ENCODE data around the gene MRPL38. TPM values are rescaled to one million over a fixed set of nuclear protein-coding genes. Genes with fewer than 3 reads are reported as not detected.

MRPL38 gene
- total RNA-seq, 1 donor from 2014 or later: 65.6 TPM

DNA sequence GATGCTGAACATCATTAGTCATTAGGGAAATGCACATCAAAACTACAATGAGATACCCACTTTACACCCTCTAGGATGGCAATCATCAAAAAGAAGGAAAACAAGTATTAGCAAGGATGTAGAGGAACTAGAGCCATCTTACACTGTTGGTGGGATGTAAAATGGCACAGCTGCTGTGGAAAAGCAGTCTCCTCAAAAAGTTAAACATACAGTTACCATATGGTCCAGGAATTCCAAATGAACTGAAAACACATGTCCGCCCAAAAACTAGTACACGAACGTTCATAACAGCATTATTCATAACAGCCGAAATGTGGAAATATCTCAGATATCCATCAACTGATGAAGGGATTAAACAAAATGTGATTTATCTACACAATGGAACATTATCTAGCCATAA, 29.1 kb upstream of the MRPL38 start:
- H3K27ac Mint-ChIP-seq (ENCODE audit: unreplicated experiment): no peak overlapping the region
- FAIRE-seq (no peak), DNase-seq (ENCODE audit: low read depth) (no peak)
- Histone ChIP-seq H3K79me2 (ENCODE audit: insufficient read depth, low read length) (no peaks in the 10 kb centered on the region), H3K9me3 (ENCODE audit: insufficient read depth, low read depth, low read length) (no peaks in the 10 kb centered on the region), H3K27me3 (ENCODE audit: insufficient read depth, low read length) (no peaks in the 10 kb centered on the region), H3K9ac (ENCODE audit: low read length) (no peak overlapping the region), H3K4me2 (ENCODE audit: low read length) (no peak overlapping the region), H3K4me3 (ENCODE audit: insufficient read depth, low read depth, low read length) (no peak overlapping the region), H3K36me3 (ENCODE audit: insufficient read depth, low read length) (no peaks in the 10 kb centered on the region), H3K27ac (ENCODE audit: low read depth, low read length) (no peak overlapping the region), H2AFZ (ENCODE audit: low read depth, low read length) (no peak overlapping the region), H4K20me1 (ENCODE audit: insufficient read depth, low read length) (no peaks in the 10 kb centered on the region), H3K4me1 (ENCODE audit: insufficient read depth, low read length) (no peaks in the 10 kb centered on the region)
- TF ChIP-seq, protein P1, sequence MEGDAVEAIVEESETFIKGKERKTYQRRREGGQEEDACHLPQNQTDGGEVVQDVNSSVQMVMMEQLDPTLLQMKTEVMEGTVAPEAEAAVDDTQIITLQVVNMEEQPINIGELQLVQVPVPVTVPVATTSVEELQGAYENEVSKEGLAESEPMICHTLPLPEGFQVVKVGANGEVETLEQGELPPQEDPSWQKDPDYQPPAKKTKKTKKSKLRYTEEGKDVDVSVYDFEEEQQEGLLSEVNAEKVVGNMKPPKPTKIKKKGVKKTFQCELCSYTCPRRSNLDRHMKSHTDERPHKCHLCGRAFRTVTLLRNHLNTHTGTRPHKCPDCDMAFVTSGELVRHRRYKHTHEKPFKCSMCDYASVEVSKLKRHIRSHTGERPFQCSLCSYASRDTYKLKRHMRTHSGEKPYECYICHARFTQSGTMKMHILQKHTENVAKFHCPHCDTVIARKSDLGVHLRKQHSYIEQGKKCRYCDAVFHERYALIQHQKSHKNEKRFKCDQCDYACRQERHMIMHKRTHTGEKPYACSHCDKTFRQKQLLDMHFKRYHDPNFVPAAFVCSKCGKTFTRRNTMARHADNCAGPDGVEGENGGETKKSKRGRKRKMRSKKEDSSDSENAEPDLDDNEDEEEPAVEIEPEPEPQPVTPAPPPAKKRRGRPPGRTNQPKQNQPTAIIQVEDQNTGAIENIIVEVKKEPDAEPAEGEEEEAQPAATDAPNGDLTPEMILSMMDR (IDR thresholded peaks at IDR 0.05; ENCODE audit: insufficient read depth, low read depth, low read length): no peak
- no peak for TF ChIP-seq EZH2 (IDR thresholded peaks at IDR 0.05; ENCODE audit: insufficient read depth, low read length)
- no peaks in the 10 kb centered on the region for H3K4me1 Mint-ChIP-seq (ENCODE audit: low read depth, unreplicated experiment)
- H3K27me3 Mint-ChIP-seq (ENCODE audit: low read depth, unreplicated experiment): no peaks in the 10 kb centered on the region
- no peaks in the 10 kb centered on the region for H3K9me3 Mint-ChIP-seq (ENCODE audit: unreplicated experiment)
- no peak overlapping the region for H3K4me3 Mint-ChIP-seq (ENCODE audit: unreplicated experiment)
- peaks cover 3% of the 10 kb centered on the region for H3K36me3 Mint-ChIP-seq (ENCODE audit: low read depth, unreplicated experiment)

DNA sequence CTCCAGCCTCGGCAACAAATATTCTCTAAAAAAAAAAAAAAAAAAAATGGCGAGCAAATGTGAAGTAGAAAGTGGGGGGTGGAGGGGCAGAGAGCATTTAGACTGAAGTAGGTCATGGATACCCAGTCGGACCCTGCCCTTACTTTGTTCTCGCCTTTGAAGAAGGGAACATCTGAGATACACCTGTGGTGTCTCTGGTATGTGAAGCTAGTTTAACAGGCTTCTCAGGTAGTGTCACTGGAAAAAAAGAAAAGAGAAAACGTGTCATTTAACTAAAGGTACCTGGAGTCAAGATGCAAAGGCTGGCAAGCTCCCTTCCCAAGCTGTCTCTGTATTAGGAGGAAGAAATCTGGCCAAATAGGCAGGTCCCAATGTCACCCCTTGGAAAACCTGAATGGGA, 28.2 kb upstream of the MRPL38 start:
- Histone ChIP-seq H3K4me3 (ENCODE audit: insufficient read depth, low read depth, low read length) (no peak overlapping the region), H3K9ac (ENCODE audit: low read length) (no peak overlapping the region), H3K4me2 (ENCODE audit: low read length) (no peak overlapping the region), H2AFZ (ENCODE audit: low read depth, low read length) (no peak overlapping the region), H3K36me3 (ENCODE audit: insufficient read depth, low read length) (no peaks in the 10 kb centered on the region), H3K27me3 (ENCODE audit: insufficient read depth, low read length) (no peaks in the 10 kb centered on the region), H3K9me3 (ENCODE audit: insufficient read depth, low read depth, low read length) (no peaks in the 10 kb centered on the region), H3K27ac (ENCODE audit: low read depth, low read length) (no peak overlapping the region), H3K79me2 (ENCODE audit: insufficient read depth, low read length) (no peaks in the 10 kb centered on the region), H4K20me1 (ENCODE audit: insufficient read depth, low read length) (no peaks in the 10 kb centered on the region), H3K4me1 (ENCODE audit: insufficient read depth, low read length) (no peaks in the 10 kb centered on the region)
- FAIRE-seq (no peak), DNase-seq (ENCODE audit: low read depth) (no peak)
- Mint-ChIP-seq H3K27ac (ENCODE audit: unreplicated experiment) (no peak overlapping the region), H3K27me3 (ENCODE audit: low read depth, unreplicated experiment) (no peaks in the 10 kb centered on the region), H3K36me3 (ENCODE audit: low read depth, unreplicated experiment) (peaks cover 5% of the 10 kb centered on the region), H3K4me3 (ENCODE audit: unreplicated experiment) (no peak overlapping the region), H3K9me3 (ENCODE audit: unreplicated experiment) (no peaks in the 10 kb centered on the region), H3K4me1 (ENCODE audit: low read depth, unreplicated experiment) (no peaks in the 10 kb centered on the region)
- TF ChIP-seq, protein P1 (IDR thresholded peaks at IDR 0.05; ENCODE audit: insufficient read depth, low read depth, low read length): no peak
- TF ChIP-seq EZH2 (IDR thresholded peaks at IDR 0.05; ENCODE audit: insufficient read depth, low read length): no peak

DNA sequence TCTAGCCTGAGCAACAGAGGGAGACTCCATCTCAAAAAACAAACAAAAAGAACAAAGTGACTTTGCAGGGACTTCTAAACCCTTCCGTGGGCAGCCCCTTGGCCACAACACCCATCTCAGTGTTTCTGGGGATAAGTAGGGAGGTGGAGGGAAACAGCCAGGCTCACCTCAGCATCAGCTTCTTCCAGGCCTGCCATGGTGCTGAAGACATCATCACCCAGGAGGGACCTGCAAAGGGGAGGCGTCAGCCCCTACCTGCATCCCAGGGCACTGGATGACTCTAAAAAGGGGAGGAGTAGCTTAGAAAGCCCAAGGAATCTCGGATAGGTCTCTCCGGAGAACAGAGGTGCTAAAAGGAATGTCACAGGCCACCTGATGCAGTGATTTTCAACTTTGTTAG, 26.4 kb upstream of the MRPL38 start:
- Histone ChIP-seq H3K4me3 (ENCODE audit: insufficient read depth, low read depth, low read length) (no peak overlapping the region), H3K27me3 (ENCODE audit: insufficient read depth, low read length) (no peaks in the 10 kb centered on the region), H3K79me2 (ENCODE audit: insufficient read depth, low read length) (no peaks in the 10 kb centered on the region), H4K20me1 (ENCODE audit: insufficient read depth, low read length) (no peaks in the 10 kb centered on the region), H3K36me3 (ENCODE audit: insufficient read depth, low read length) (peaks cover 2% of the 10 kb centered on the region), H2AFZ (ENCODE audit: low read depth, low read length) (no peak overlapping the region), H3K9me3 (ENCODE audit: insufficient read depth, low read depth, low read length) (no peaks in the 10 kb centered on the region), H3K4me1 (ENCODE audit: insufficient read depth, low read length) (no peaks in the 10 kb centered on the region), H3K4me2 (ENCODE audit: low read length) (no peak overlapping the region), H3K9ac (ENCODE audit: low read length) (no peak overlapping the region), H3K27ac (ENCODE audit: low read depth, low read length) (no peak overlapping the region)
- DNase-seq (ENCODE audit: low read depth): no peak
- H3K36me3 Mint-ChIP-seq (ENCODE audit: low read depth, unreplicated experiment): peaks cover 5% of the 10 kb centered on the region
- no peak for FAIRE-seq
- H3K4me1 Mint-ChIP-seq (ENCODE audit: low read depth, unreplicated experiment): no peaks in the 10 kb centered on the region
- no peak overlapping the region for H3K27ac Mint-ChIP-seq (ENCODE audit: unreplicated experiment)
- no peaks in the 10 kb centered on the region for H3K27me3 Mint-ChIP-seq (ENCODE audit: low read depth, unreplicated experiment)
- H3K9me3 Mint-ChIP-seq (ENCODE audit: unreplicated experiment): no peaks in the 10 kb centered on the region
- TF ChIP-seq, protein P1 (IDR thresholded peaks at IDR 0.05; ENCODE audit: insufficient read depth, low read depth, low read length): no peak
- TF ChIP-seq EZH2 (IDR thresholded peaks at IDR 0.05; ENCODE audit: insufficient read depth, low read length): no peak
- no peak overlapping the region for H3K4me3 Mint-ChIP-seq (ENCODE audit: unreplicated experiment)

Data from astrocyte (in vitro differentiated cells and primary cell).